Uterus (tissue), 2 donors: ENCODE results near the gene CLDN14.

ENCODE experiments used
- CTCF ChIP-seq, 4 experiments: fragments of 200-600 bp in 2 of 4; fragments of 450-650 bp in 2 of 4; sonication (generic) in 2 of 4; IDR thresholded peaks; one replicate each; pipeline ENCODE4 v1.5.1; 2016 to 2019; ENCODE audit warnings: antibody characterized with exemption in 4 of 4, mild to moderate bottlenecking in 2 of 4, moderate library complexity in 1 of 4
- POLR2A ChIP-seq, 2 donors: fragments of 450-650 bp; IDR thresholded peaks; one replicate each; pipeline ENCODE4 v1.6.1; 2016; ENCODE audit warnings: antibody characterized with exemption in 2 of 2, mild to moderate bottlenecking in 1 of 2, moderate library complexity in 1 of 2

DNA sequence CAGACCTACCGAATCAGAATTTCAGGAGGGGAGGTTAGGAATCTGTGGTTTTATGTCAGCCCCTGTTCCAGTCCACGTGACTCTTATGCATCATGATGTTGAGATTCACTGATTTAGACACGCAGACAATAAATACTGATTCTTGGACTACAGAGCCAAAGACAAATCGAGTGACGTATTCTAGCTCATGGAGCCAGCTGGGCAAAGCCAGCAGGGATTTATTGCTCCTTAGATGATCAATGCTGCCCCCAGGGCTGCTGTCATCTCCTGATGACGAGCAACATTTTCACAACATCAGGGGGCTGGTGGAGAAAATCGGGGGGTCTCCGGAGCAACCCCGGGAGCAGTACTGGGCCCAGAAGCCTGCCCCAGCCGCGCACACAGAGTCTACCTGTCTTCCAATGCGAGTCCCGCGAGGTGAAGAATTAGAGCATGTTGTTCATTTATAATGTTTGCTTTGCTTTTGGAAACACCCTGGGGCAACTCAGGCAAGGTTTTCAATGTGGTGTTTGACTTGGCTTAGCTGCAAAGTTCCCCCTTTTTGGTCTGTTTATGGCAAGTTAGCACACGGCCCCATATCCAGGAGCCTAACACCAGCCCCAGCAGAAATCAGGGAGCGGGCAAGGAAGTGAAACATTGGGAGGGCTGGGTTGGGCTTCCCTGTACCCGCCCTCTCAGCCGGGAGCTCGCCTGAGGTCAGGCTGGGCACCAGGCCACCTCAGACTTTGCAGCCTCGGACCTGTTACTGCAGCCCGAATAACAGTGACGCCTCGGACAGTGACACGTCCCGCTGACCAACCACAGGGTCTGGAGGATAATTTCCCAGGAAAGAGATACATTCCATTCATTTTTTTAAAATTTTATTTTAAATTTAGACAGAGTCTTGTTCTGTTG, 19.9 kb upstream of the CLDN14 start:
- no peak for TF ChIP-seq POLR2A (IDR thresholded peaks at IDR 0.05)
- TF ChIP-seq CTCF (IDR thresholded peaks at IDR 0.05) = no peak
